H9 (cell line): ENCODE results near the gene NKAIN1. TPM values are rescaled to one million over a fixed set of nuclear protein-coding genes. Genes with fewer than 3 reads are reported as not detected.

ENCODE experiments used
- DNase-seq: peaks from one replicate; pipeline ENCODE4 v3.0.0-alpha.2; 2017
- H2AFZ ChIP-seq: one replicate; pipeline ENCODE4 v1.6.1; 2013; ENCODE audit warnings: mild to moderate bottlenecking, low read length, control low read depth, moderate library complexity
- H2AK5ac ChIP-seq: 2 replicates; pipeline ENCODE4 v1.6.1; 2013; ENCODE audit warnings: low read length, control low read depth, mixed read lengths; ENCODE audit not compliant: insufficient read length
- H2BK120ac ChIP-seq: one replicate; pipeline ENCODE4 v1.6.1; 2013; ENCODE audit warnings: low read depth, mild to moderate bottlenecking, low read length, control low read depth, inconsistent platforms; ENCODE audit not compliant: poor library complexity, severe bottlenecking
- H2BK12ac ChIP-seq: 2 replicates; pipeline ENCODE4 v1.6.1; 2013; ENCODE audit warnings: low read length, control low read depth, mixed read lengths, low read depth; ENCODE audit not compliant: insufficient read length
- H2BK15ac ChIP-seq: 2 replicates; pipeline ENCODE4 v1.6.1; 2013; ENCODE audit warnings: low read depth, low read length, control low read depth
- H2BK20ac ChIP-seq: one replicate; pipeline ENCODE4 v1.6.1; 2013; ENCODE audit warnings: low read depth, mild to moderate bottlenecking, low read length, control low read depth, inconsistent platforms; ENCODE audit not compliant: poor library complexity, severe bottlenecking
- H2BK5ac ChIP-seq: 2 replicates; pipeline ENCODE4 v1.6.1; 2013; ENCODE audit warnings: low read length, control low read depth, mixed read lengths; ENCODE audit not compliant: insufficient read length
- H3K14ac ChIP-seq: 2 replicates; pipeline ENCODE4 v1.6.1; 2013; ENCODE audit warnings: low read length, control low read depth; ENCODE audit not compliant: insufficient read depth
- H3K18ac ChIP-seq: 2 replicates; pipeline ENCODE4 v1.6.1; 2013; ENCODE audit warnings: low read depth, mild to moderate bottlenecking, mixed read lengths, low read length, control low read depth; ENCODE audit not compliant: insufficient read length
- H3K23ac ChIP-seq: 2 replicates; pipeline ENCODE4 v1.6.1; 2013; ENCODE audit warnings: low read length, control low read depth, mixed read lengths, low read depth; ENCODE audit not compliant: insufficient read length
- H3K23me2 ChIP-seq: 2 replicates; pipeline ENCODE4 v1.6.1; 2013; ENCODE audit warnings: low read depth, mild to moderate bottlenecking, mixed read lengths, low read length, control low read depth; ENCODE audit not compliant: insufficient read length, poor library complexity, severe bottlenecking
- H3K27ac ChIP-seq: 2 replicates; pipeline ENCODE4 v1.5.1; 2013; ENCODE audit warnings: low read length, control low read depth, mixed read lengths, low read depth; ENCODE audit not compliant: insufficient read length
- H3K27me3 ChIP-seq: 2 replicates; pipeline ENCODE4 v1.6.1; 2013; ENCODE audit warnings: low read length, control low read depth, inconsistent platforms; ENCODE audit not compliant: insufficient read depth
- H3K4ac ChIP-seq: 2 replicates; pipeline ENCODE4 v1.6.1; 2013; ENCODE audit warnings: low read depth, mild to moderate bottlenecking, control low read depth, inconsistent platforms, low read length, moderate library complexity
- H3K4me1 ChIP-seq: 2 replicates; pipeline ENCODE4 v1.6.1; 2013; ENCODE audit warnings: low read length, control low read depth, inconsistent platforms; ENCODE audit not compliant: insufficient read depth
- H3K4me2 ChIP-seq: 2 replicates; pipeline ENCODE4 v1.6.1; 2013; ENCODE audit warnings: low read length, control low read depth, mixed read lengths; ENCODE audit not compliant: insufficient read length, insufficient read depth
- H3K56ac ChIP-seq: 2 replicates; pipeline ENCODE4 v1.6.1; 2013; ENCODE audit warnings: low read depth, mild to moderate bottlenecking, mixed read lengths, low read length, control low read depth; ENCODE audit not compliant: insufficient read length
- H3K79me1 ChIP-seq: 2 replicates; pipeline ENCODE4 v1.6.1; 2013; ENCODE audit warnings: low read depth, mild to moderate bottlenecking, moderate library complexity, low read length, control low read depth, inconsistent platforms; ENCODE audit not compliant: insufficient read depth, poor library complexity, severe bottlenecking
- H3K79me2 ChIP-seq: 2 replicates; pipeline ENCODE4 v1.6.1; 2013; ENCODE audit warnings: low read length, control low read depth, inconsistent platforms; ENCODE audit not compliant: insufficient read depth
- H3K9ac ChIP-seq: 2 replicates; pipeline ENCODE4 v1.6.1; 2013; ENCODE audit warnings: low read length, control low read depth, mixed read lengths; ENCODE audit not compliant: insufficient read length; ENCODE audit errors: extremely low read depth
- H3K9me3 ChIP-seq: one replicate; pipeline ENCODE4 v1.6.1; 2013; ENCODE audit warnings: low read depth, low read length, inconsistent platforms; ENCODE audit not compliant: control insufficient read depth
- H3T11ph ChIP-seq: one replicate; pipeline ENCODE4 v1.6.1; 2013; ENCODE audit warnings: mild to moderate bottlenecking, low read length, control low read depth, inconsistent platforms
- H4K20me1 ChIP-seq: one replicate; pipeline ENCODE4 v1.6.1; 2013; ENCODE audit not compliant: control insufficient read depth, insufficient read length, insufficient read depth
- H4K5ac ChIP-seq: 2 replicates; pipeline ENCODE4 v1.6.1; 2013; ENCODE audit warnings: low read depth, mild to moderate bottlenecking, mixed read lengths, low read length, control low read depth; ENCODE audit not compliant: insufficient read length
- H4K8ac ChIP-seq: replicated peaks from 2 replicates; pipeline ENCODE4 v1.6.1; 2013; ENCODE audit warnings: low read length, control low read depth, mixed read lengths, low read depth; ENCODE audit not compliant: insufficient read length
- H4K91ac ChIP-seq: 2 replicates; pipeline ENCODE4 v1.6.1; 2013; ENCODE audit warnings: low read depth, mild to moderate bottlenecking, moderate library complexity, mixed read lengths, low read length, control low read depth; ENCODE audit not compliant: insufficient read length
- H3K27ac Mint-ChIP-seq, 3 experiments: 2 replicates in 2 of 3; 3 replicates in 1 of 3; pipeline ENCODE4 v1.8.0; 2020 to 2021; ENCODE audit warnings: mixed read lengths in 3 of 3, mild to moderate bottlenecking in 1 of 3, moderate library complexity in 1 of 3
- H3K27me3 Mint-ChIP-seq: 2 replicates; pipeline ENCODE4 v1.8.0; 2021; ENCODE audit warnings: low read depth, mild to moderate bottlenecking, moderate library complexity, mixed read lengths
- H3K36me3 Mint-ChIP-seq, 3 experiments: 2 replicates in 2 of 3; 3 replicates in 1 of 3; pipeline ENCODE4 v1.8.0; 2020 to 2021; ENCODE audit warnings: low read depth in 3 of 3, mixed read lengths in 3 of 3; ENCODE audit not compliant: insufficient read depth in 1 of 3
- H3K4me1 Mint-ChIP-seq, 2 experiments: 2 replicates each; pipeline ENCODE4 v1.8.0; 2020; ENCODE audit warnings: mixed read lengths in 2 of 2
- H3K4me3 Mint-ChIP-seq, 2 experiments: 2 replicates in 1 of 2; 3 replicates in 1 of 2; pipeline ENCODE4 v1.8.0; 2020 to 2021; ENCODE audit warnings: mild to moderate bottlenecking in 2 of 2, mixed read lengths in 2 of 2, moderate library complexity in 1 of 2
- H3K9me3 Mint-ChIP-seq, 2 experiments: 2 replicates in 1 of 2; 3 replicates in 1 of 2; pipeline ENCODE4 v1.8.0; 2020; ENCODE audit warnings: mild to moderate bottlenecking in 2 of 2, mixed read lengths in 2 of 2, moderate library complexity in 1 of 2
- WGBS: extraction: QIAGEN DNeasy Blood & Tissue Kit; methylation state at CpG from one replicate; pipeline ENCODE4 v1.1.7; 2013; ENCODE audit warnings: missing lambda C conversion rate, low lambda C conversion rate, mixed read lengths; ENCODE audit not compliant: insufficient read length; ENCODE audit errors: extremely low coverage; 5-methylcytosine and 5-hydroxymethylcytosine counted together
- total RNA-seq: library from RNA; stranded (reverse); gene quantifications from 2 replicates; pipeline ENCODE4 v1.2.1, GENCODE V29; 2021
- TF ChIP-seq, protein P1 (sequence below): fragments of 200-600 bp; sonication (generic); conservative IDR thresholded peaks from 3 replicates; pipeline ENCODE4 v1.8.0; 2021; ENCODE audit warnings: antibody characterized with exemption, mild to moderate bottlenecking

The NKAIN1 gene
- total RNA-seq, 1 experiment from 2014 or later = 25.6 TPM

- no CpG with 5 or more reads among the region's 10 CpGs for WGBS
- no peak overlapping the region for H3K4ac ChIP-seq
- H3K56ac ChIP-seq = no peak overlapping the region
- no peak overlapping the region for H3K9ac ChIP-seq
- Mint-ChIP-seq H3K36me3 (no peaks in the 10 kb centered on the region; a peak in 1 of 7 replicates), H3K27me3 (peaks cover 37% of the 10 kb centered on the region), H3K9me3 (no peaks in the 10 kb centered on the region), H3K4me1 (peaks cover 19 to 24% of the 10 kb centered on the region in 2 experiments), H3K27ac (no peak overlapping the region), H3K4me3 (no peak overlapping the region)
- H3K79me1 ChIP-seq = no peaks in the 10 kb centered on the region
- no peaks in the 10 kb centered on the region; the same call in 1 of the 2 replicates for H3K27me3 ChIP-seq
- H4K91ac ChIP-seq = no peak overlapping the region
- no peaks in the 10 kb centered on the region for H3K79me2 ChIP-seq
- H3T11ph ChIP-seq = no peak overlapping the region
- H3K23me2 ChIP-seq = peaks cover 12% of the 10 kb centered on the region
- no peak overlapping the region for H2AK5ac ChIP-seq
- H2BK15ac ChIP-seq = no peak overlapping the region
- DNase-seq = no peak
- TF ChIP-seq, protein P1, sequence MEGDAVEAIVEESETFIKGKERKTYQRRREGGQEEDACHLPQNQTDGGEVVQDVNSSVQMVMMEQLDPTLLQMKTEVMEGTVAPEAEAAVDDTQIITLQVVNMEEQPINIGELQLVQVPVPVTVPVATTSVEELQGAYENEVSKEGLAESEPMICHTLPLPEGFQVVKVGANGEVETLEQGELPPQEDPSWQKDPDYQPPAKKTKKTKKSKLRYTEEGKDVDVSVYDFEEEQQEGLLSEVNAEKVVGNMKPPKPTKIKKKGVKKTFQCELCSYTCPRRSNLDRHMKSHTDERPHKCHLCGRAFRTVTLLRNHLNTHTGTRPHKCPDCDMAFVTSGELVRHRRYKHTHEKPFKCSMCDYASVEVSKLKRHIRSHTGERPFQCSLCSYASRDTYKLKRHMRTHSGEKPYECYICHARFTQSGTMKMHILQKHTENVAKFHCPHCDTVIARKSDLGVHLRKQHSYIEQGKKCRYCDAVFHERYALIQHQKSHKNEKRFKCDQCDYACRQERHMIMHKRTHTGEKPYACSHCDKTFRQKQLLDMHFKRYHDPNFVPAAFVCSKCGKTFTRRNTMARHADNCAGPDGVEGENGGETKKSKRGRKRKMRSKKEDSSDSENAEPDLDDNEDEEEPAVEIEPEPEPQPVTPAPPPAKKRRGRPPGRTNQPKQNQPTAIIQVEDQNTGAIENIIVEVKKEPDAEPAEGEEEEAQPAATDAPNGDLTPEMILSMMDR = no peak
- no peak overlapping the region for H2AFZ ChIP-seq
- no peak overlapping the region for H4K5ac ChIP-seq
- H2BK5ac ChIP-seq = no peak overlapping the region
- no peak overlapping the region; the same call in 1 of the 2 replicates for H3K14ac ChIP-seq
- H2BK120ac ChIP-seq = no peak overlapping the region
- H4K20me1 ChIP-seq = no peaks in the 10 kb centered on the region
- H3K4me1 ChIP-seq = no peaks in the 10 kb centered on the region; the same call in 1 of the 2 replicates
- no peak overlapping the region for H3K27ac ChIP-seq
- no peak overlapping the region for H3K4me2 ChIP-seq
- H3K18ac ChIP-seq = no peak overlapping the region
- no peak overlapping the region for H2BK20ac ChIP-seq
- H2BK12ac ChIP-seq = no peak overlapping the region
- no peaks in the 10 kb centered on the region for H3K9me3 ChIP-seq
- no peak overlapping the region for H4K8ac ChIP-seq
- no peak overlapping the region for H3K23ac ChIP-seq
Measured at GRCh38 chr1:31243501-31244286, 4.0 kb upstream of the NKAIN1 start.
